ENCODE measurements around the gene CFTR.
"Not testable (repeated sequence)": the region's sequence is repeated elsewhere in the genome, so short reads cannot be mapped to it uniquely, and the experiment has no call there.

GRCh38 chr7:117708173-117708572 is 228.3 kb downstream of the CFTR start:
- TF ChIP-seq CTCF, POLR2A (IDR thresholded peaks at IDR 0.05): not testable (repeated sequence)
